Neural cell (in vitro differentiated cells): Measurements from ENCODE around the gene PDE10A. TPM values are rescaled to one million over a fixed set of nuclear protein-coding genes. Genes with fewer than 3 reads are reported as not detected.

ENCODE experiments used
- H2AFZ ChIP-seq: fragments of 200-600, 300-800 bp; sonication (generic), shearing (Covaris generic); 2 replicates; pipeline ENCODE4 v1.6.0; 2014; ENCODE audit warnings: low read depth, mild to moderate bottlenecking, antibody characterized with exemption, low read length, moderate library complexity
- H3F3A ChIP-seq: fragments of 200-600 bp; shearing (Covaris generic); 2 replicates; pipeline ENCODE4 v1.6.1; 2016; ENCODE audit warnings: mild to moderate bottlenecking, moderate library complexity, mixed read lengths, antibody characterized with exemption, low read length; ENCODE audit not compliant: insufficient read depth, poor library complexity, severe bottlenecking
- H3K27ac ChIP-seq: fragments of 200-600, 300-800 bp; sonication (generic), shearing (Covaris generic); 2 replicates; pipeline ENCODE4 v1.5.1; 2014; ENCODE audit warnings: mild to moderate bottlenecking, low read length, moderate library complexity
- H3K27me3 ChIP-seq: fragments of 300-800, 200-600 bp; sonication (generic), shearing (Covaris generic); 2 replicates; pipeline ENCODE4 v1.6.0; 2014; ENCODE audit warnings: mild to moderate bottlenecking, low read depth, low read length, moderate library complexity; ENCODE audit not compliant: insufficient read depth
- H3K36me3 ChIP-seq: fragments of 300-800, 200-600 bp; sonication (generic), shearing (Covaris generic); 2 replicates; pipeline ENCODE4 v1.5.1; 2014; ENCODE audit warnings: mild to moderate bottlenecking, antibody characterized with exemption, low read length, moderate library complexity; ENCODE audit not compliant: insufficient read depth
- H3K4me2 ChIP-seq: fragments of 300-800, 200-600 bp; sonication (generic), shearing (Covaris generic); 2 replicates; pipeline ENCODE4 v1.6.0; 2014; ENCODE audit warnings: mild to moderate bottlenecking, low read length
- H3K4me3 ChIP-seq: fragments of 300-800, 200-600 bp; sonication (generic), shearing (Covaris generic); 2 replicates; pipeline ENCODE4 v1.5.1; 2014; ENCODE audit warnings: mild to moderate bottlenecking, low read length, moderate library complexity
- H3K79me2 ChIP-seq: fragments of 200-600 bp; shearing (Covaris generic); replicated peaks from 2 replicates; pipeline ENCODE4 v1.6.0; 2014; ENCODE audit warnings: mild to moderate bottlenecking, low read length, moderate library complexity; ENCODE audit not compliant: insufficient read depth
- H3K9ac ChIP-seq: fragments of 300-800, 200-600 bp; sonication (generic), shearing (Covaris generic); 2 replicates; pipeline ENCODE4 v1.6.1; 2016; ENCODE audit warnings: mild to moderate bottlenecking, low read length, mixed read lengths
- H3K9me2 ChIP-seq: fragments of 200-600 bp; shearing (Covaris generic); 2 replicates; pipeline ENCODE4 v1.6.1; 2016; ENCODE audit warnings: mild to moderate bottlenecking, low read length, mixed read lengths; ENCODE audit not compliant: insufficient read depth
- H3K9me3 ChIP-seq: fragments of 200-600, 300-800 bp; sonication (generic), shearing (Covaris generic); 2 replicates; pipeline ENCODE4 v1.6.1; 2016; ENCODE audit warnings: mild to moderate bottlenecking, mixed run types, low read length, moderate library complexity, mixed read lengths
- H4K20me1 ChIP-seq: fragments of 200-600 bp; shearing (Covaris generic); 2 replicates; pipeline ENCODE4 v1.6.1; 2016; ENCODE audit warnings: mild to moderate bottlenecking, mixed run types; ENCODE audit not compliant: insufficient read depth
- CTCF ChIP-seq: fragments of 450-650 bp; IDR thresholded peaks from 2 replicates; pipeline ENCODE4 v1.5.1; 2014; ENCODE audit warnings: antibody characterized with exemption, mild to moderate bottlenecking, moderate library complexity; ENCODE audit not compliant: poor library complexity, severe bottlenecking
- EP300 ChIP-seq: fragments of 450-650 bp; conservative IDR thresholded peaks from 2 replicates; pipeline ENCODE4 v1.6.1; 2014; ENCODE audit warnings: antibody characterized with exemption, mild to moderate bottlenecking, moderate library complexity; ENCODE audit not compliant: poor library complexity, severe bottlenecking
- EZH2 ChIP-seq: fragments of 200-600, 300-800 bp; shearing (Covaris generic), sonication (generic); IDR thresholded peaks from 2 replicates; pipeline ENCODE4 v1.6.1; 2014; ENCODE audit warnings: antibody characterized with exemption, low read length, borderline replicate concordance, mild to moderate bottlenecking; ENCODE audit not compliant: insufficient read depth, poor library complexity, severe bottlenecking
- MXI1 ChIP-seq: fragments of 450-650 bp; conservative IDR thresholded peaks from 2 replicates; pipeline ENCODE4 v1.6.1; 2014; ENCODE audit warnings: antibody characterized with exemption, mild to moderate bottlenecking; ENCODE audit not compliant: poor library complexity, severe bottlenecking
- POLR2AphosphoS5 ChIP-seq: IDR thresholded peaks from 2 replicates; pipeline ENCODE4 v1.6.1; 2012
- RAD21 ChIP-seq: fragments of 450-650 bp; conservative IDR thresholded peaks from 2 replicates; pipeline ENCODE4 v1.6.1; 2014; ENCODE audit warnings: antibody characterized with exemption, mild to moderate bottlenecking, moderate library complexity
- REST ChIP-seq: IDR thresholded peaks from 2 replicates; pipeline ENCODE4 v1.6.1; 2012; ENCODE audit warnings: borderline replicate concordance
- SMC3 ChIP-seq: fragments of 450-650 bp; conservative IDR thresholded peaks from 2 replicates; pipeline ENCODE4 v1.6.1; 2014; ENCODE audit warnings: antibody characterized with exemption, mild to moderate bottlenecking, moderate library complexity; ENCODE audit not compliant: poor library complexity
- TAF1 ChIP-seq: IDR thresholded peaks from 2 replicates; pipeline ENCODE4 v1.6.1; 2012; ENCODE audit warnings: low read depth
- polyA plus RNA-seq: library from polyadenylated mRNA; depleted of rRNA; stranded (reverse); fragments of >200 nt; gene quantifications from 2 replicates; pipeline ENCODE4 v1.2.3, GENCODE V29; 2014

Gene PDE10A
- polyA plus RNA-seq, 1 donor from 2014 or later: 52.4 TPM

- H3K4me3 ChIP-seq: no peak overlapping the region
- H3K27me3 ChIP-seq: no peaks in the 10 kb centered on the region
- H3K79me2 ChIP-seq: peaks cover 32% of the 10 kb centered on the region
- no peaks in the 10 kb centered on the region for H3K9me2 ChIP-seq
- no peak overlapping the region for H3K4me2 ChIP-seq
- no peaks in the 10 kb centered on the region for H3F3A ChIP-seq
- no peaks in the 10 kb centered on the region for H3K36me3 ChIP-seq
- no peak overlapping the region for H2AFZ ChIP-seq
- H4K20me1 ChIP-seq: no peaks in the 10 kb centered on the region
- no peaks in the 10 kb centered on the region for H3K9me3 ChIP-seq
- no peak overlapping the region for H3K27ac ChIP-seq
- H3K9ac ChIP-seq: no peak overlapping the region
- no peak for TF ChIP-seq MXI1
- no peak for TF ChIP-seq EZH2
- TF ChIP-seq CTCF: no peak
Observed at GRCh38 chr6:165580136-165580535, 82.9 kb downstream of the PDE10A start.

- TF ChIP-seq SMC3 (no peak), EZH2 (no peak), REST (no peak), EP300 (no peak), MXI1 (no peak), RAD21 (no peak), TAF1 (no peak), CTCF (no peak), POLR2AphosphoS5 (no peak)
- Histone ChIP-seq H3K36me3 (no peaks in the 10 kb centered on the region), H3K27me3 (no peaks in the 10 kb centered on the region), H2AFZ (no peak overlapping the region), H4K20me1 (no peaks in the 10 kb centered on the region), H3K27ac (no peak overlapping the region), H3F3A (no peaks in the 10 kb centered on the region), H3K4me3 (no peak overlapping the region), H3K9me2 (no peaks in the 10 kb centered on the region), H3K9ac (no peak overlapping the region), H3K9me3 (no peaks in the 10 kb centered on the region), H3K4me2 (no peak overlapping the region), H3K79me2 (peaks cover 24% of the 10 kb centered on the region)
Observed at GRCh38 chr6:165579151-165579550, 83.9 kb downstream of the PDE10A start.
